Coronary artery (tissue), 2 donors: ENCODE measurements around the gene RGS14.

Source experiments
- DNase-seq: peaks from one replicate; pipeline ENCODE4 v3.0.0-alpha.2; 2017; ENCODE audit warnings: low spot score
- H3K27ac ChIP-seq, 2 donors: fragments of 200-600 bp; sonication (generic); one replicate each; pipeline ENCODE4 v1.5.1; 2016 to 2019
- H3K4me3 ChIP-seq: fragments of 200-600 bp; sonication (generic); 2 replicates; pipeline ENCODE4 v1.5.1; 2016; ENCODE audit warnings: mild to moderate bottlenecking, moderate library complexity
- CTCF ChIP-seq: fragments of 200-600 bp; sonication (generic); IDR thresholded peaks from one replicate; pipeline ENCODE4 v1.5.1; 2019; ENCODE audit warnings: antibody characterized with exemption

The RGS14 gene

GRCh38 chr5:177399997-177400868 is 42.5 kb downstream of the RGS14 start, which contains the start of gene PFN3:
TSS of gene PFN3 (minus strand) at chr5:177400661. CDS start at chr5:177400576, 85 bp downstream.
- peak within 1 kb of the TSS; percentile 3 for H3K4me3 ChIP-seq
- H3K27ac ChIP-seq, result no peak within 1 kb of the TSS
- no peak for DNase-seq
- no peak for TF ChIP-seq CTCF

GRCh38 chr5:177402271-177403043 is 44.7 kb downstream of the RGS14 start:
- no peak for TF ChIP-seq CTCF
- no peak for DNase-seq
- Histone ChIP-seq H3K27ac (no peak overlapping the region), H3K4me3 (peak overlapping the region; percentile 77)

- TF ChIP-seq CTCF, result no peak
- Histone ChIP-seq H3K4me3 (peak overlapping the region; percentile 77), H3K27ac (no peak overlapping the region)
- DNase-seq, result no peak
Observed at GRCh38 chr5:177403102-177403791, 45.5 kb downstream of the RGS14 start.

- Histone ChIP-seq H3K27ac (peak overlapping the region in 1 of 2 donors; percentile 24), H3K4me3 (peak overlapping the region; percentile 77)
- DNase-seq, result no peak
- TF ChIP-seq CTCF, result peak; percentile 56
Observed at GRCh38 chr5:177403792-177404640, 46.3 kb downstream of the RGS14 start.

- TF ChIP-seq CTCF, result no peak
- Histone ChIP-seq H3K27ac (no peak overlapping the region), H3K4me3 (peak overlapping the region; percentile 77)
- DNase-seq, result no peak
Observed at GRCh38 chr5:177404641-177405179, 47.0 kb downstream of the RGS14 start.

- TF ChIP-seq CTCF, result no peak
- no peak for DNase-seq
- no peak overlapping the region for H3K4me3 ChIP-seq
- no peak overlapping the region for H3K27ac ChIP-seq
Observed at GRCh38 chr5:177405312-177405711, 47.6 kb downstream of the RGS14 start.
